ENCODE measurements around the gene SH3PXD2A.

The SH3PXD2A gene

GRCh38 chr10:103854265-103854685, 1.1 kb downstream of the SH3PXD2A start:
- H3K27ac ChIP-seq = no peak overlapping the region
- TF ChIP-seq CTCF (conservative IDR thresholded peaks at IDR 0.05) (no peak), ZFX (IDR thresholded peaks at IDR 0.05) (no peak)

GRCh38 chr10:103853428-103854264, 1.7 kb downstream of the SH3PXD2A start:
- H3K27ac ChIP-seq = no peak overlapping the region
- TF ChIP-seq CTCF (conservative IDR thresholded peaks at IDR 0.05) (no peak), ZFX (IDR thresholded peaks at IDR 0.05) (no peak)

- TF ChIP-seq ZFX (IDR thresholded peaks at IDR 0.05) = no peak
- TF ChIP-seq CTCF (conservative IDR thresholded peaks at IDR 0.05) = no peak
These were observed 2.5 kb downstream of the SH3PXD2A start for GRCh38 chr10:103852856-103853255.

DNA sequence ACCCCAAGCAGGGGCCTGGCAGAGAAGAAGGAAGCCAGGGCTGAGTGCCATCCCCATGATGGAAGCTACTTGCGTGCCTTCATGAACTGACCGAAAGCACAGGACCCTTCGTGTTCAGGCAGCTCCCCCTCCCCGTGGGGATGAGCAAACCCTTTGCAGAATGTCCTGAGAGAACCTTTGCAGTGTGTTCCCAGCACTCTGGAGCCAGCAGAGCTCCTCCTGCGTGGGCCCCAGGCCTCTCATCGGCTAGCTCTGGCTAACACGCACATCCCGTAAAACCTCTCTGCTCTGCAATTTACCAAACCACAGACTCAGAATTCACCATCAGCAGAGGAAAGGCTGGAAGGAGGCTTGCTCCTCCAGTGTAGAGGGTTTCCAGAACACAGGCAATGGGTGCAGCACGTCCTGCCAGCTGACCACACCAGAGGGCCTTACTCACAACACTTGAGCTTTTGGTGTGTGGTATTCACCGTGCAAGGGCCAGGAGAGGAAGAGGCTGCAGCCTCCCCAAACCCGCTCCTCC, 3.1 kb downstream of the SH3PXD2A start:
- H3K27ac ChIP-seq = no peak overlapping the region

More at GRCh38 chr10:103852856-103853255, 2.5 kb downstream of the SH3PXD2A start:
- H3K27ac ChIP-seq = no peak overlapping the region

GRCh38 chr10:103851261-103851660, 4.1 kb downstream of the SH3PXD2A start:
- TF ChIP-seq ZFX (IDR thresholded peaks at IDR 0.05) (no peak), CTCF (conservative IDR thresholded peaks at IDR 0.05) (no peak)
- no peak overlapping the region for H3K27ac ChIP-seq

More for the DNA sequence above, 3.1 kb downstream of the SH3PXD2A start:
- TF ChIP-seq CTCF (conservative IDR thresholded peaks at IDR 0.05) (no peak), ZFX (IDR thresholded peaks at IDR 0.05) (no peak)

DNA sequence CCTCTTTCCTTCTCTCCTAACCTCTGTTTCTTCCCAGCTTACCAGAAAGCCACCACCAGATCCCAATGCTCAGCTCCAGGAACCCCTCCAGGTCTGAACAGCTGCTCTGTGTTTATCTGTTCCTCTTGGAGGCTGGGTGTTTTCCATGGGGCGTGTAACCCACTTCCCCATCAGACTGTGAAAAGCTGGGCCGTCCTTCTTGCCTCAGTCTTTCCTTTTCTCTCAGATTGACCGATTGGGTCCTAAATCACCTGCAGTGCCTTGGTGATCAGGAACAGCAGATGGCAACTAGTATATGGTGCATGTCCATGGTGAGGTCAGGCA, 4.8 kb downstream of the SH3PXD2A start:
- H3K27ac ChIP-seq = no peak overlapping the region
- TF ChIP-seq CTCF (conservative IDR thresholded peaks at IDR 0.05) (no peak), ZFX (IDR thresholded peaks at IDR 0.05) (no peak)

DNA sequence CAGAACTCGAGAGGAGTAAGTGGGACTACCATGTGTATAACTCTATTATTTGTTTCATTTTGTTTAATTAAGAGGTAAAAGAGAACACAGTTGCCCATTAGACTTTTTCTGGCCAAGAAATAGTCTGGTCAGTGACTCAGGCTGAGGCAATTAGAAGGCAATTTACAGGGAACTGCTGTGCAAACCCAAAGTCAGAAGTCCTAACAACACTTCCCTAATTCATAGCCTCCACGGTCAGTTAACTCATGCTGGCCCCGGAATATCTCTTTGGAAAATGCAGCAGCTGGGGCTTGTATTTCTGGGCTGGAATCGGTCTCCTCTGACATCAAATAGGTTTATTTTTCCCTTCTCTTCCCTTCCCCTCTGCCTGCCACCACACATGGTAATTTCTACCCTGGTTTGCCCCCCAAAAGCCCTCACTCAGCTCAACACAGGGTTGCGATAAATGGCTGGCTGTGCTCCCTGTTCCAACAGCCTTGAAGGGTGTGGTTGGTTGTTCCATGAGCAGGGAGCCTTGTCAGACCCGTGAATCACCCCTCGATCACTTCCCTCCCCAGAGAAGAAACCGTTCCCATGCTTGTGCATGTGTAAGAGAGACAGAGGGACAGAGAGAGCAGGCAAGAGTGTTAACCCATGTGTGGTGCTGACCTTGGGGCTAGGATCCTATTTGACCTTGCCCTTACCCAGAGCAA, 5.3 kb downstream of the SH3PXD2A start:
- no peak overlapping the region for H3K27ac ChIP-seq
- TF ChIP-seq CTCF (conservative IDR thresholded peaks at IDR 0.05) = no peak
- TF ChIP-seq ZFX (IDR thresholded peaks at IDR 0.05) = no peak

Measured in C4-2B (cell line).